GM19455 (cell line): ENCODE data around the gene C22orf42.
"Not testable (repeated sequence)": the region's sequence is repeated elsewhere in the genome, so short reads cannot be mapped to it uniquely, and the experiment has no call there.

Experiments used
- ATAC-seq: cut with Tn5 transposase; IDR thresholded peaks from one replicate; pipeline ENCODE4 v1.9.1; 2021; ENCODE audit not compliant: unreplicated experiment

C22orf42 gene, protein sequence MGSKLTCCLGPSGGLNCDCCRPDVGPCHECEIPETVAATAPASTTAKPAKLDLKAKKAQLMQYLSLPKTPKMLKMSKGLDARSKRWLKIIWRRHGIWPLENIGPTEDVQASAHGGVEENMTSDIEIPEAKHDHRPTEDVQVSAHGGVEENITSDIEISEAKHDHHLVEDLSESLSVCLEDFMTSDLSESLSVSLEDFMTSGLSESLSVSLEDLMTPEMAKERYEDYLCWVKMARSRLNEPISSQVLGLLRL

DNA sequence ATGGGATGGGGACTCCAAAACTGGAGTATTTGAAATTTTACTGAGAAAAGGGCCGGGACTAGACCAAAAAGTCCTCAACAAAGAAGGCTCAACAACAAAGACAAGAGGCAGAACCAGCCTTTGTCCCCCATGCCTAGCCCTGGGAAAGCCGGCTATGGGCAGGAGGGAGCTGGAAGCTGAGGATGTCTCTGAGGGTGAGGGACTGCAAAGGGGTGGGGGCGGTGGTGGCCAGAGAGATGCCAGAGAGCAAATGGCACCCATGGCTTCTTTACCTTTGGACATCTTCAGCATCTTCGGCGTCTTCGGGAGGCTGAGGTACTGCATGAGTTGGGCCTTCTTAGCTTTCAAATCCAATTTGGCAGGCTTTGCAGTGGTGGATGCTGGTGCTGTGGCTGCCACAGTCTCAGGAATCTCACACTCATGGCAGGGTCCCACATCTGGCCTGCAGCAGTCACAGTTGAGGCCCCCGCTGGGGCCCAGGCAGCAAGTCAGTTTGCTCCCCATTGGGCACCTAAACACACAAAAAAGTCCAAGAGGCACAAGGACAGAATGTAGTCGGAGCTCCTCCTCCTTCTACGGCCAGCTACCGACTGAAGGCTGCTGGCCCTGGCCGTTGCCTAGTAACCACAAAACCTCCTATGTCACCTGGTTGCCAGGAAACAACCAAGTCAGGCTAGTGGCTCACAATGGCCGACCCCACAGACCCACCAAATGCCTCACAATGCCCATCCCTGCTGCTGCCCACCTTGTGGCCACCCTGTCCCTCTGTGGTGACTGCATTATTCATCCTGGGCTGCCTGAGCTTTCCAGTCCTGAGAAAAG is at the start of gene C22orf42:
C22orf42 (minus strand) TSS at position 592 of the 822 bp plus-strand sequence; CDS start at position 504, 88 bp downstream.
- no peak for ATAC-seq

DNA sequence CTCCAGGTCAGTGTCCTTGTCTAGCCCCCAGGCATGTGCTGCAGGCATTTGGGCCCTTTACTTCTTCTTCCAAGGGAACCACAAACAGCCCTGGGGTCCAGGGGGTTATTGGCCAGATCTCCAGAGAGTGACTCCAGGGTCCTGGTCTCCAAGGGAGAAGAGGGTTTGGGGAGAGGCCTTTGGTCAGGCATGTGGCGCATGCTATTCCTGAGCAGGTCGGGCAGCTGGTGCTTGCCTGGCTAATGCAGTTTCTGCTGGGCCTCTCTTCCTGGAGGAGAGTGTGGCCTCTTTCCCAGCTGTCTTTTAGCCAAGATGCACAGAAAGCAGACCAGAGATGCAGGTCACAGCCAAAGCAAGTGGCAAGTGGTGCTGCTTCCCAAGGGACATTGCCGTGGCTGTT is 49.6 kb upstream of the C22orf42 start:
- no peak for ATAC-seq

DNA sequence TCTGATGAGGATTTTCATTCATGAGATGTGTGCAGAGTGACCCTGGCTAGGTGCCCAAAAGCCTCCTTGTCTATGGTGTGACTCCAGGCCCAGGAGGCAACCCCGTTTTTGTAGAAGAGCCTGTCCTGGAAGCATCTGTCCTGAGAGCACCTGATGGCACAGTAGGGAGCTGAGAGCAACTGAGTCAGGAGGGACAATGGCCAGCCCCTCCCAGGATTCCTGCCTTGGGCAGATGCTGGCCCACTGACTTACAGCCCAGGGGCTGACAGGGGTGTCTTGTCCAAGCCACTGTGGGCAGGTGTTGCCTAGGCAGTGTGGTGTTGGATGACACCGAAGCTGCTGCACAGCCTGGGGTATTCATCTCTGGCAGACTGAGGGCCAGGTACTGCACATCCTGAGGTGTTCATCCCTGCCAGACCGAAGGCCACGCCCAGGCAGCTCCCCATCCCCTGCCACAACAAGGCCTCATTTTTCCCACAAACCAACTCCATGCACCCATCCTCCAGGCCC is 48.9 kb upstream of the C22orf42 start:
- ATAC-seq: no peak

DNA sequence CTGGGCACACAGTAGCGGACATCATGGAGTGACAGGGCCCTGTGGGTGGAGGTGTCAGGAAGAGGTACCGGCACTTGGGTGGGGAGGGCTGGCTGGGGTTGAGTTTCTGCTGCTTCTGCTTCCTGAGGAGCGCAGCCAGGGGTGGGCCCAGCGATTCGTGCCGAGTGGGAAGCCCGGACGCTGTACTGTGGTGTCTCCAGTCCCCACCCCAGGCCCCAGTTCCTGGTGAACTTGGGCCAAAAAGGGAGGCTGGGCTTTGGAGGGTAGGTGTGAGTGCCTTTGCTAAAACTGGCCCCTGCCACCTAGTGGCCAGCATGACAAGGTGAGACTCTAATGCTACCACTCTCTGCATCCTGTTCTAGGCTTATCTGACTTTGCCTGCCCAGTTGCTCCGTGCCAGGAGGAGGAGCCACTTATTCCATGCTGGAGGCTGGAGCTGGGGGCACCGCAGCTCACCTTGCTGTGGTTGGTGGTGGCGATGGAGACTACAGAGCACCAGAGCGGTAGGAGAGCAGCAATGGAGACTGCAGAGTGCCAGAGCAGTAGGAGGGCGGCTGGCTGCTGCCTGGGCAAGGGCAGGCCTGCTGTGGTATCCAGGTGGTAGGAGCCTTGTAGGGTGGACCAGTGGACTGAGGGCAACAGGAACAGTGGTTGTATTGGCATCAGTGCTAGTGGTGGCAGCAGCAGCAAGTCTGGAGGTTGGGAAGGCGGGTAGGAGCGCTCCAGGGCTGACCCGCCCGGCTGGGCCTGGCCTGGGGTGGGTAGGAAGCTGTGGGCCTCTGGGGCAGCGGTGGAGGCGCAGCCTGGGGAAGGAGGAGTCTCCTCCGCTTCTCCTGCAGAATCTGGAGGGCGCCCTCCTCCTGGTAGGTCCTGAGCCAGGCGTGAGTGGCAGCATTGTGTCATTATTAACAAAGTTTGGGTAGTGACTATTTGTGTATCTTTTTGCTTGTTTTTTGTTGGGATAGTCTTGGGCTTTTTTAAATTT is 48.0 kb upstream of the C22orf42 start:
- ATAC-seq: no peak

DNA sequence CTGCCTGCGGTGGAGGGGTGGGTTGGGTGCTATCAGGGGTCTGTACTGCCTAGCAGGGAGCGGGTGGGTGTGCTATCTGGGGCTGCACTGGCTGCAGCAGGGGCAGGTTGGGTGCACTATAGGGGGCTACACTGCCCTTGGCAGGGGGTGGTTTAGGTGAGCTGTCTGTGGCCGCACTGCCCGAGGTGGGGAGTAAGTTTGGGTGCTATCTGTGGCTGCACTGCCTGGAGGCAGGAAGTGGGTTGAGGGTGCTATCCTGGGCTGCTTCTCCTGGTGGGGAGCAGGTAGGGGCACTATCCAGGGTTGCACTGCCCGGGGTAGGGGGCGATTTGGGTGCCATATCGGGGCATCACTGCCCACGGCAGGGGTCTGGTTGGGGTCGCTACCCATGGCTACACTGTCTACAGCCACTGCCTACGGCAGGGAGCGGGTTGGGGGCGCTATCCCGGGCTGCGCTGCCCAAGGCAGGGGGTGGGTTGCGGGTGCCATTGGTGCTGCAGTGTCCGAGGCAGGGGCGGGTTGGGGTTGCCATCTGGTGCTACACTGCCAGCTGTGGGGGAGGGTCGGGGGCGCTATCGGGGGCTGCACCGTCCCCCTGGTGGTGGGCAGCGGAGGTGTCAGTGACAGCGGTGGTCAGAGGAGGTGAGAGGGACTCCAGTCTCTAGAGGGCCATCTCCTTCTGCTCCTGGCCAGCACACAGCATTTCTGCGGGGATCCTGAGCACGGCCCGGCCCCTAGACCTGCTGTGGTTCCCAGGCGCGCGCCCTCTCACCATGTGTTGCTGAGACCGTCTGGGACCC is 47.1 kb upstream of the C22orf42 start:
- ATAC-seq: no peak

DNA sequence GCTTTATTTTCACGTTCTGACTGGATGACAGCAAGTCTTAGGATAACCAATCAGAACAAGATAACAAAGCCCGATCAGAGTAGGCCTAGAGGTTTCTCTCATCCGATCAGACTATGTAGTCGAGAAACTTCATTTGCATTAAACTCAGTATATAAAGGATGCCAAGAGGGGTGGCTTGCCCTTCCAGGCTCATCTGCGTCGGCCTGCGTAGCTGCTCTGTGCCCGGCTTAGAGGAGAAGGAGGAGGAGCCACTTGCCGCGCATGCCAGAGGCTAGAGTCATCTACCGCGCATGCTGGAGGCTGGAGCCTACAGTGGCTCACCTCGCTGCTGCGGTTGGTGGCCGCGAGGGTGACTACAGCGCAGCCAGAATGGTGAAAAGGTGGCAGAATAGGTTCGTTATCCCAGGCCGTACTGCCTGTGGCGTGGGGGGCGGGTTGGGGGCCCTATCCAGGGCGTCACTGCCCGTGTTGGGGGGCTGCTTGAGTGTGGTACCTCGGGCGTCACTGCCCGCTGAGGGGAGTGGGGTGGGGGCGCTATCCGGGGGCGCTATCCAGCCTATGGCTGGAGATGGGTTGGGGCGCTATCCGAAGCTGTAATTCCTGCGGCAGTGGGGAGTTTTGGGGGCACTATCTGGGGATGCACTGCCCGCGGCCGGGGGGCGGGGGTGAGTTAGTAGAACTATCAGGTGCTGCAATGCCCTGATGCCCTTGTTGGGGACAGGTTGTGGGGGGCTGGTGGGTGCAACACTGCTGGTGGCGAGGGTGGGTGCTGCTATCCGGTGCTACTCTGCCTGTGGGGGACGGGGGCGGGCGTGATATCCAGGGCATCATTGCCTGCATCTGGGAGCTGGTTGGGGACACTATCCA is 46.0 kb upstream of the C22orf42 start, which contains the start of gene RFPL2:
RFPL2 (minus strand) TSS at position 218 of the 867 bp plus-strand sequence. CDS start 2,622 bp downstream, outside the sequence.
- no peak for ATAC-seq

DNA sequence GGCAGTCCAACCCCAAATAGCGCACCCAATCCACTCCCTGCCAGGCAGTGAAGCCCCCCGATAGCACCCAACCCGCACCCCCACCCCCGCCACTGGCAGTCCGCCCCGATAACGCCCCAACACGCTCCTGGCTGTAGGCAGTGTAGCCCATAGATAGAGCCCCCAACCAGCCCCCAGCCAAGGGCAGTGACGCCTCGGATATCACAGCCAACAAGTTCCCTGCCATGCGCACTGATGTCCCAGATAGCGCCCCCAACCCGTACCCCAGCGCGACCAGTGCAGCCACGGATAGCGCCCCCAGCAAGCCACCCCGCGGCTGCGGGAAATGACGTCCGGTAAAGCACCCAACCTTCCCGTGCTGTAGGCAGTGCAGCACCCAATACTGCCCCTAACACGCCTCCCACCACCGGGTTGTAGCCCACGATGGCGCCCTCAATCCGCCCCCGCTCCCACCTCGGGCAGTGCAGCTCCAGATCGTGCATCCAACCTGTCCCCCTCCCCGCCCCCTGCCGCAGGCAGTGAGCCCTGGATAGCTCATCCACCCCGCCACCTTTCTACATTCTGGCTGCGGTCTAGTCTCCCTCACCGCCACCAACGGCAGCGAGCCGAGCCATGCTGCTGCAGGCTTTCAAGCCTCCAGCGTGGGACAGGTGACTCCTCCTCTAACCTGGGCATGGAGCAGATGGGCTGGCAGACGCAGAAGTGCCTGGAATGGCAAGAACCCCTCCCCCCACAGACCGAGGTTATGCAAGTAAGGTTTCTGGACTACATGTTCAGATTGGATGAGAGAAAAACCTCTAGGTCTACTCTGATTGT is 45.1 kb upstream of the C22orf42 start:
- no peak for ATAC-seq

DNA sequence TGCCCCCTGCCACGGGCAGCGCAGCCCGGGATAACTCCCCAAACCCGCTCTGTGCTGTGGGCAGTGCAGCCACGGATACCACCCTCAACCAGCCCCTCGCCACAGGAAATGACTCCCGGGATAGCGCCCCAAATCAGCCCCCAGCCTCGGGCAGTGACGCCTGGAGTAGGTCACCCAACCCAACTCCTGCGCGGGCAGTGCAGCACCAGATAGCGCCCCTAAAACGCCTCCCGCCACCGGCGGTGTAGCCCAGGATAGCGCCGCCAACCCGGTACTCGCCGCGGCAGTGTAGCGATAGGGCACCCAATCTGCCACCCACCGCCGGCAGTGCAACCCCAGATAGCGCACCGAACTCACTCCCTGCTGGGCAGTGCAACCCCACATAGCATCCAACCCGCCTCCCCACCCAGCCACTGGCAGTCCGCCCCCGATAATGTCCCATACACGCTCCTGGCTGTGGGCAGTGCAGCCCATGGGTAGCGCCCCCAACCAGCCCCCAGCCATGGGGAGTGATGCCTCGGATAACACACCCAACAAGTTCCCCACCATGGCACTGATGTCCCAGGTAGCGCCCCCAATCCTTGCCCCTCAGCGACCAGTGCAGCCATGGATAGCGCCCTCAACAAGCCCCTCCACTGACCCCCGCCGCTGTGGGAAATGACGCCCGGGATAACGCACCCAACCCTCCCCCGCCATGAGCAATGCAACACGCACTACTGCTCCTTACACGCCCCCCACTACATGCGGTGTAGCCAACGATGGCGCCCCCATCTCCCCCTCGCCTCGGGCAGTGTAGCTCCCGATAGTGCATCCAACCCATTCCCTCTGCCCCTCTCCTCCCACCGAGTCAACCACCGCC is 44.3 kb upstream of the C22orf42 start:
- no peak for ATAC-seq

DNA sequence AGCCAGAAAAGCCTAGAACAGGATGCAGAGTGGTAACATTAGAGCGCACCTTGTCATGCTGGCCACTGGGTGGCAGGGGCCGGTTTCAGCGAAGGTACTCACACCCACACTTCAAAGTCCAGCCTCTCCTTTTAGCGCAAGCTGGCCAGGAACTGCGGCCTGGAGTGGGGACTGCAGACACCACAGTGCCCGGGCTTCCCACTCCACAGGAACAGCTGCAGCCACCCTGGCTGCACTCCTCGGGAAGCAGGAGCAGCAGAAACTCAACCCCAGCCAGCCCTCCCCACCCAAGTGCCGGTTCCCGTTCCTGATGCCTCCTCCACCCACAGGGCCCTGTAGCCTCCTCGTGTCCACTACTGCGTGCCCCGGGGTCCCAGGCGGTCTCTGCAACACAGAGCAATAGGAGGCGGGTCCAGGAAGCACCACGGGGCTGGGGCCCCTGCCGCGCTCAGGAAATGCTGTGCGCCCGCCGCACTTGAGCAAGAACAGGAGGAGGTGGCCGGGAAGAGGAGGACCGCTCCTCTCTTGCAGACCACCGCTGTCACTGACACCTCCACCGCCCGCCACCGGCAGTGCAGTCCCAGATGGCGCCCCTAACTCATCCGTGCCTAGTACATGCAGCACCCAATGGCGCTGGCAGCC is 43.6 kb upstream of the C22orf42 start:
- no peak for ATAC-seq

DNA sequence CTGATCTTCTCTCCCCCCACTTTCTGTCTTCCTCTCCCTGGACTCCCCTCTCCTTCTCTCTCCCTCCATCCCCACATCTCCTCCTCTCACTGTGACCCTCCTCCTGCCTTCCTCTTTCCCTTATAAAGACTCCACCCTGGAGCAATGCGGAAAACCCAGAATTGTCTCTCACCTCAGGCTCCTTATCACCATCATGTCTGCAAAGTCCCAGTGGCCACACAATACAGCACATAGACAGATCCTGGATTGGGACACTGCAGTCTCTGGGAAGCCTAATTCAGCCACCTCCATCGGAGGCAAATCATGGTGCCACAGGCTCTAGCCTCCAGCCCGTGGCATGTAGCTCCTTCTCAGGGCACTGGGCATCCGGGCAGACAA is 43.0 kb upstream of the C22orf42 start:
- no peak for ATAC-seq

DNA sequence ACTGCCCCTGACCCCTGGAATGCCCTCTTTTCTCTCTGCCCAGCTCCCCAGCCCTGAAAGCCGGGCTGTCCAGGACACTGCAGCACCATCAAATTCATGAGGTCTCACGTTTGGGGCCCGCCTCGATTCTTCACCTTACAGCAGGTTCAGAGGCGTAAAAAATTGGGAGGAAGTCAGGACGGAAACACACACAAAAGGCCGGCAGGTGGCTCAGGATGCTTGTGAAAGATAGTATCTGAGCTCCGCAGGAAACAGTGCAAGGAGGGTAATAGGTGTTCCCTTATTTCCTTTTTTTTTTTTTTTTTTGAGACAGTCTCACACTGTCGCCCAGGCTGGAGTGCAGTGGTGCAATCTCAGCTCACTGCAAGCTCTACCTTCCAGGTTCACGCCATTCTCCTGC is 41.6 kb upstream of the C22orf42 start:
- no peak for ATAC-seq

DNA sequence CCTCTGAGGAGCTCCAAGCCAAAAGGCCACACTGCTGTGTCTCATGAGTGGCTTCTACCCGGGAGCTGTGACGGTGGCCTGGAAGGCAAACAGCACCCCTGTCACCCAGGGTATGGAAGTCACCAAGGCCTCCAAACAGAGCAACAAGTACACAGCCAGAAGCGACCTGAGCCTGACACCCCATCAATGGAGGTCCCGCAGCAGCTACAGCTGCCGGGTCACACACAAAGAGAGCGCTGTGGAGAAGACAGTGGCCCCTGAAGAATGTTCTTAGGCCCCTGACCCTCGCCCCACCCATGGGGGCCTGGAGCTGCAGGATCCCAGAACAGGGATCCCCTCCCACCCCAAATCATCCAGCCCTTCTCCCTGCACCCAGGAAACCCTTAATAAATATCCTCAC is 40.9 kb upstream of the C22orf42 start:
- ATAC-seq: no peak

DNA sequence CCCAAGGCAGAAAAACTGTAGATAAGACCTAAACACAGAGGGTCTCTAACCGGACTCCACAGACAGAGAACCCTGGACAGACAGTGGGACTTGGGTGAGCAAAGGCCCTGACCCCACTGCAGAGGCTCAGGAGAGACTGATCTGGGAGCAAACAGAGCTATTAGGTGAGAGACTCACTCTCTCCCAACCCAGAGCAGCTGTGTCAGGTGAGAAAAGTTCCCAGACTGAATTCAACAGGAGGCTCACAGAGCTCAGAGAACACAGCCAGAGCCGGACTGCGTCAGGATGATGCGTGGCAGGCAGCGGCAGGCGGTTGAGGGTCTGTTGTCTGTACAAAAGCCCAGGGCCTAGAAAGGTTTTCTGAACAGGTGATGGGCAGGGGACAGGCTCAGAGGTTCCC is 40.2 kb upstream of the C22orf42 start:
- ATAC-seq: no peak

DNA sequence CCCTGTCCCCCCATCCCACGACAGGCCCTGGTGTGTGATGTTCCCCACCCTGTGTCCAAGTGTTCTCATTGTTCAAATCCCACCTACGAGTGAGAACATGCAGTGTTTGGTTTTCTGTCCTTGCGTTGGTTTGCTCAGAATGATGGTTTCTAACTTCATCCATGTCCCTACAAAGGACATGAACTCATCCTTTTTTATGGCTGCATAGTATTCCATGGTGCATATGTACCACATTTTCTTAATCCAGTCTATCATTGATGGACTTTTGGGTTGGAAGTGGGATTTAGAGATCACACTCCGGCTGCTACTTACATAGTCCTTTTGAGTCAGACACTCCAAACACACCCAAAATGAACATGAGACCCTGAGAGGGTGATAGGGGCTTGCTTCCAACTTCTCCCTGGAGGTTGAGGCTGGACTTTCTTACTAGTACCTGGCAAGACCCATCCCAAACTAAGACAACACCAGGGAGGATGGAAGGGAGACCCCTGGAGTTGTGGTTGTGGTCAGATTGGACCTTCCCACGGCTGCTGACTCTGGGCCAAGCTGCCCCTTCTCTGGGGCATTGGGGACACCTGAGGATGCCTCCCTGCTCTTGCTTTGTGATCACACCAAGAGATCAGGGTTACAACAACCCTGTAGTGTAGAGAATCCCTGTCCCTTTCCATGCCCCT is 38.6 kb upstream of the C22orf42 start:
- not testable (repeated sequence) for ATAC-seq

DNA sequence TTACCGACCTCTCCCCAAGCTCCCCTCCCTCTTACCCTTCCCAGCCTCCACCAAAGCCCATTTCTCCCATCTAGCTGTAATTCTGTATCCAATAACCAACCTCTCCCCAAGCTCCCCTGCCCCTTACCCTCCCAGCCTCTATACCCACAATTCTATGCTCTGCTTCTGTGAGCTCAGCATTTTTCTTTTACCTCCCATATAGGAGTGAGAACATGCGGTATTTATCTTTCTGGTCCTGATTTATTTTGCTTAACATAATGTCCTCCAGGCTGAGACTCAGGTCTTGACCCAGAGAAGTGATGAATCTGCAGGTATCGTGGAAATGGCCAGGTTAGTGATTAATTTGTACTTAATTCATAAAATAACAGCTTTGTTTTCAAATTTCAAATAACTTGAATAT is 36.8 kb upstream of the C22orf42 start:
- not testable (repeated sequence) for ATAC-seq

DNA sequence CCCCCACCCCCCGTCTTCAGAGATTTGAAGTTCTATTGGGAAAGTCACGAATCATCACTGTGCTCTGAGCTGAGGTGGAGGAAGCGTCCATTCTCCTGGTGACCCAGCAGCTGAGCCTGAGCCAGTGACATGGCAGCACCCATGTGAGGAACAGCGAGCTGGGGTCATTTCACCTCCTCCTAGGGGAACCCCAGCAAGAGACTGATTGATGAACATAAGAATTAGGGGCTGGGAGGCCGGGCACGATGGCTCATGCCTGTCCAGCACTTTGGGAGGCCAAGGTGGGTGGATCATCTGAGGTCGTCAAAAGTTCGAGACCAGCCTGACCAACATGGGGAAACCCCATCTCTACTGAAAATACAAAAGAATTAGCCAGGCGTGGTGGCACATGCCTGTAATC is 34.2 kb upstream of the C22orf42 start:
- not testable (repeated sequence) for ATAC-seq
